Left lobe of liver (tissue), 2 donors: ENCODE data around the gene SIGLEC11. TPM values are rescaled to one million over a fixed set of nuclear protein-coding genes. Genes with fewer than 3 reads are reported as not detected.
"Not testable (repeated sequence)": the region's sequence is repeated elsewhere in the genome, so short reads cannot be mapped to it uniquely, and the experiment has no call there.

Experiments
- ATAC-seq: fragments of 200-7000 bp; cut with Tn5 transposase; one replicate; pipeline ENCODE4 v1.9.1; 2020; ENCODE audit warnings: mild to moderate bottlenecking, moderate library complexity
- DNase-seq: peaks from one replicate; pipeline ENCODE4 v3.0.0-alpha.2; 2020; ENCODE audit warnings: low spot score
- total RNA-seq: library from RNA; stranded (reverse); gene quantifications from one replicate; pipeline ENCODE4 v1.2.1, GENCODE V29; 2021
- donor health status: DM: no; HTN: no; CAD: no; lungs with moderate emphysema.
- donor health status: DM: no; HTN: yes; CAD: no.

SIGLEC11 gene
- total RNA-seq, 1 donor from 2014 or later: 1.3 TPM

DNA sequence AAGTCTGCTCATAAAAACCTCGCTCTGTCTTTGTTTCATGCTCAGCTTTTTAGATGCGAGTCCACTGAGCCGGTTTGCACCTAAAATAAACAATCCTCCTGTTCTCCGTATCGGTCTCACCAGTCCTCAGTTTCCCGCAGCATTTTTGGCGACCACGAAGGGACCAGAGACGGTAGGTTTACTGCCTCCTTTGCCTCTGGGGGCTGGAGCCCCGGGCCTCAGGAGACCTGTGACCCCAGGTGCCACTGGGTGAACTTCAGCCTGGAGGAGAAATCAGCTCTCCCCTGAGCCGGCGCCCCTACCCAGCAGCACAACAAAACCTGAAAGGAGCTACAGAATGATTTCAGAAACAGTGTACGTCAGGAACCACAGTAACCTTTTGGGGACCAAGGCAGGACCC lies 8.1 kb downstream of the SIGLEC11 start:
- DNase-seq: no peak
- no peak for ATAC-seq

DNA sequence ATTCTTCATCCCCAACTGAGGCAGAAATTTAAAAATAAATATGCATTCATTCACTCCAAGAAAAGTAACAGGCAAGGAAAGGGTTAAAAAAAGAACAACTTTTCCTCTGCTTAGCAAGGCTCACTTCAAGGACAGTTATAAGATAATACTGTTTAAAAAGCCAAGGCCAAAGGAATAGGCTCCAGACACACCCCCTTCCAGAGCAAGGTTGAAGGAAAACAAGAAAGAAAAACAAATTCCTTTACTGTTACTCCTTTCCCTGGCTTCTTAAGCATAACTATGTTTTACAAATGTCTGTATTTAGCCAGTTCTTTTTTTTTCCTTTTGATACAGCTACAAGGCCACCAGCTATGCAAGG lies 8.5 kb downstream of the SIGLEC11 start:
- DNase-seq (no peak), ATAC-seq (no peak)

DNA sequence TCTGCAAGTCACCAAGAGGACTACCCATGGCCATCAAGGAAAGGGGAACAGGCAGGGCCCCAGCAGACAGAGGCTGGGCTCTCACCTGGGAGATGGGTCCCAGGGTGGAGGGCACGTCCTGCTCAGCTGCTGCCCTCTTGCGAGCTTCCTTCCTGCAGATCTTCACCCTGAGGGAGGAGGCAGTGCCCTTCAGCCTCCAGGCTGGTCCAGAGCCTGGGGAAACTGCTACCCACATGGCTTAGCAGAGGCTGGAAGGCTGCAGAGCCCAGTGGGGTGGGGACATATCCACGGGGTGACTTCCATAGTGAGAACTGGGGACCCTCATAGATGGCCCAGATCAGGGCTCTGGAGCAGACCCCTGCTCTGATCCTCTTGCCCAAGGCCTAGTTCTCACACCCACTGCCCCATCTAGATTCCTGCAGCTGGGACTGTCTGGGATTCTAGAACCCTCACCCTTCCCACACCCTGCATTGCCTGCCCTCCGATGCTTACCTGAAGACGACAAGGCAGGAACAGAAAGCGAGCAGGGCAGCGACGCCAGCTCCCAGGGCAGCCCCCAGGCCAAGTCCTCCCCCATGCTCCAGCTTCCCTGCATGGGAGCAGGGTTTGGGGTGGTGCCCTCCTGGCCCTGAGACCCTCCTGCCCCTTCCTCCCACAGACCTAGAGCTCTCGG lies 9.0 kb downstream of the SIGLEC11 start:
- no peak for ATAC-seq
- DNase-seq: no peak

DNA sequence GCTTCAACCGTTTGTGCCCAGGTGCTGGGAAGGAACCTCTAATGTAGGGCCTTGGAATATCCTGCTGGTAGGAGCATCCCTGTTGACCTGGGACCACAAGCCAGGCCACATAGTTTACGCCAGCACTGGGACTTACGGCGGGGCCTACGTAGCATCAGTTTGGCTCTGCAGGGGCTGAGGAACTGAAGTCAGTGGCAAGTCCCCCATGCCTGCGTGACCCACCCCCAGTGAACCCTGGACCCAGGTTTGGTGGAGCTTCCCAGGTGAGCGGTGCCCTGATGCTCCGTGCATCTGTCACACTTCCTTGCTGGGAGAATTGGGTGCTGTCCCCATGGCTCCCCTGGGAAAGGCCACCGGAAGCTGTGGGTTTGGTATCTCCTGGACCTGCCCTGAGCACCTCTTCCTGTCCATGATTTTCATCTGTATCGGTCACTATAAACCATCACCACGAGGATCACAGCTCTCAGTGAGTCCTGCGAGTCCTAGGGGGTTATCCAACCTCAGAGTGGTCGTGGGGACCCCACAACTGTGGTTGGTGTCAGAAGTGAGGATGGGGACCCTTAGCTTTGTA lies 9.9 kb downstream of the SIGLEC11 start:
- ATAC-seq: no peak
- DNase-seq: no peak

DNA sequence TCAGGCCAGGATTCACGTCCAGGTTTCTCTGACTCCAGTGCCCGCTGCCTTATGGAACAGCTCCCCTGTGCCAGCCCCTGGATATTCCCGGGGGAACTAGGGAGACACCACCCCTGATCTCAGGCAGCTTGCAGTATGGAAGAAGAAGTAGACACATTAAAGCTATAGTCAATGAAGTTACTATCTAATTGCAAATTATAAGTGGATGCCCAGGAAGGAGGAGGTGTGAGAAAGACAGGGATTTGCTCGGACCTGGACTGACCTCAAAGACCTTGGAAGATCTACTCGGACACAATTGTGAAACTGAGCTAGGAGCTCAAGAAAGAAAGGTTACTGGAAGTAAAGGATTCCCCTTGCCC lies 10.4 kb downstream of the SIGLEC11 start:
- ATAC-seq (no peak), DNase-seq (no peak)

DNA sequence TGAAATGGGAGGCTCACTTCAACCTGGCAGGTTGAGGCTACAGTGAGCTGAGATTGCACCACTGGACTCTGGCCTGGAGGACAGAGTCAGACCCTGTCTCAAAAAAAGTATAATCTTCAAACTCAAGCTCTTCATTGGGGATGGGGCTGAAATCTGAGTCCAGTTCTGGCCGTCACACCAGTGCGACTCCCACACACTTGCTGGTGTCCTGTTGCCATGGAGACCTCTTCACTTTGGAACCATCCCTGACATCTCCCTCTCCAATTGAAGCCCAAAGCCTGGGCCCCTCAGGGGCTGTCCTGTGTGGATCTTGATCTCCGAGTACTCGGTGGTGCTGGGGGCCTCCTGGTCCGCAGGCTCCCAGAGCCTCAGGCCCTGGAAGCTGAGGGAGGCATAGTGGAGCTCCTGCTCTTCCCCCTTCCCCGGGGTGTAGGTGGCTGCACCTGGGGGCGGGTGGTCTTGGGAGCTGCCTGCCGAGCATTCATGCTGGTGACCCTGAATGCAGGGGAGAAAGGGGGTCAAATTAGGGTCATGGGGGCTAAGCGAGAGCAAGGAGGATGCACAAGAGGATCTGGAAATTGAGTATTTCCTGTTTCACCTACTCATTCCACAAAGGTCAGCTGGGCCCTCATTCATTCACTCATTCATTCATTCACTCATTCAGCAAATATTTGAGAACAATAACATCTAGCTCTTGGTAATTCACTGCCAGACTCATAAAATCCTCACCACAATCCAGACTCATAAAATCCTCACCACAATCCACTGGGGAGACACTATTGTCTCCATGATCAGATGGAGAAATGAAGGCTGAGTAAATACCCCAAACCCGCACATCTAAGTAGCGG lies 11.0 kb downstream of the SIGLEC11 start:
- DNase-seq (no peak), ATAC-seq (no peak)

DNA sequence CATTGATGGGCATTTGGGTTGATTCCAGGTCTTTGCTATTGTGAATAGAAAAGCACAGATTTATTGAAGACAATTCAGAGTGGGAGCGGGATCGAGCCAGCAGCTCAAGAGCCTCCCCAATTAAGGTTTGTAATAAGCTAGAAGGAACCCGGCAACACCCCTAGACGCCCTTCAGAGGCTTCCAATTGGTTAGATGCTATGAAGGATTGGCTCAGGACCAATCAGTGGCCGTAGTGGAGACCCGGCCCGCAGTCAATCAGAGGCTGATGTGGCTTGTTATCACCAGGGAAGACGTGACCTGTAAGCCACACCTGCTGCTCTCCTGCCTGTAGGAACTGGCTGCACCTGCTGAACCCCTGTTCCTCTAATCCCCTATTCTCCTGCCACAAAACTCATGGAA lies 14.6 kb downstream of the SIGLEC11 start:
- ATAC-seq (no peak), DNase-seq (no peak)

DNA sequence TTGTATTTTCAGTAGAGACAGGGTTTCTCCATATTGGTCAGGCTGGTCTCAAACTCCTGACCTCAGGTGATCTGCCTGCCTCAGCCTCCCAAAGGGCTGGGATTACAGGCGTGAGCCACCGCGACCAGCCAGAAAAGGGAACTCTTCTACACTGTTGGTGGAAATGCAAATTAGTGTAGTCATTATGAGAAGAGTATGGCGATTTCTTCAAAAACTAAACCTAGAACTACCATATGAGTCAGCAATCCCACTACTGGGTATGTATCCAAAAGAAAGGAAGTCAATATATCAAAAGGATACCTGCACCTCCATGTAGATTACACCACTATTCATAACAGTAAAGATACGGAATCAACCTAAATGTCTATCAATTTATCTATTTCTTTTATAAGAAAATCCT lies 16.4 kb downstream of the SIGLEC11 start:
- not testable (repeated sequence) for DNase-seq, ATAC-seq

DNA sequence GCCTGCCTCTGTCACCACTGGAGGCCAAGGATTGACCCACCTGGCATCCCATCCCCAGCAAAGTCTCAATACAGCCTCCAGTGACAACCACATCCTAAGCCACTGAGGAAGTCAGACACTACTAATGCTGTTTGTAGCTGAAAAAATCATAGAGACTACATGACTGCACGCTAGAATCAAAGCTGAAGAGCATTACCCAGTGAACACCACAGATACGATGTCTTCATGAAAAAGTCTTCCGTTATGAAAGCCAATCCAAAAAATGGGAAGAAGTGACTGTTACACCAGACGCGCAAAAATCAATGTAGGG lies 20.5 kb downstream of the SIGLEC11 start:
- ATAC-seq (no peak), DNase-seq (no peak)

DNA sequence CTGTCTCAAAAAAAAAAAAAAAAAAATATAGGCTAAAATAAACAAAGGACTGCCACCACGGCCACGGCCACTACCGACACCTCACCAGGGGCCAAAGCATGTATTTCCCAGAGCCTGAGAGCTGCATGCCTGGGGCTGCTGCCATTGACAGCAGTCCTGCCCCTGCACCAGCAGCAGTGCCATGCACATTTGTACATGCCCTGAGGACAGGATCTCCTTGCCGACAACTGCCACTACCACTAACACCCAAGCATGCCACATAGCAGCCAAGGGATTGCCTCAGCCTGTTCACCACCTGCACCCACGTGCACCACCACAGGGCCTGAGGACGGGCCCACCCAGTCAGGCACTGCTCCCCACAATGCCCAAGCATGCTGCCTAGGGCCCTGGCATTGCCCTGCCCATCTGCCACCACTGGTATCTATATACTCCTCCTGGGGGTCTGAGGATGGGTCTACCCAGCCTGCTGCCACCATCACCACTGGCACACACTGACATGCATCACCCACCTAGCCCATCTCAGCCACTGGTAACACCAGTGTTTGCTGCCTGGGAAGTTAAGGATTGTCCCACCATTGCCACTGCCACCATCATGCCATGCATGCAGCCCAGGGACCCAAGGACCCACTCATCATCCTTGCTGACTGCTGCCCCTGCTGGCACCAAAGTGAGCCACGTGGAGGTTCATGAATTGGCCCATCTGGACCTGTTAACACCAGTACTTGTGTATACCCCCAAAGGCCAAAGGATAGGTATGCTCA lies 21.1 kb downstream of the SIGLEC11 start:
- DNase-seq (no peak), ATAC-seq (no peak)

DNA sequence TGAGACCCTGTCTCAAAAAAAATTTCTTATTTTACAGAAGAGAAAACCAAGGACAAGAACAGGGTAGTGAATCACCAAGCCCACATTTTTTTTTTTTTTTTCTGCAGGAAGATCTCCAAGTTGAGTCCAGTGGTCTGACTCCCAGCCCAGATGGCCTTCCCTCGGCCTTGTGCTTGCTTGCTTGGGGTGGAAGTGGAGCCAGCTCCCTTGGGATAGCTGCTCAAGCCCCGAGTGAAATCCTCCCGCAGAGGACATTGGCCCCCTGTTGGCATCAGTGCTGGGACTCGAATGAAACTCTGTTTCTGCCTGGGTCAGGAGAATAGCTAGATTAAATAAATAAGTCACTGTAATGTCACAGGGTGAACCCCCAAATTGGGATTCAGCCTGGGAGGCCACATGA lies 22.3 kb downstream of the SIGLEC11 start:
- DNase-seq: no peak
- ATAC-seq: no peak

DNA sequence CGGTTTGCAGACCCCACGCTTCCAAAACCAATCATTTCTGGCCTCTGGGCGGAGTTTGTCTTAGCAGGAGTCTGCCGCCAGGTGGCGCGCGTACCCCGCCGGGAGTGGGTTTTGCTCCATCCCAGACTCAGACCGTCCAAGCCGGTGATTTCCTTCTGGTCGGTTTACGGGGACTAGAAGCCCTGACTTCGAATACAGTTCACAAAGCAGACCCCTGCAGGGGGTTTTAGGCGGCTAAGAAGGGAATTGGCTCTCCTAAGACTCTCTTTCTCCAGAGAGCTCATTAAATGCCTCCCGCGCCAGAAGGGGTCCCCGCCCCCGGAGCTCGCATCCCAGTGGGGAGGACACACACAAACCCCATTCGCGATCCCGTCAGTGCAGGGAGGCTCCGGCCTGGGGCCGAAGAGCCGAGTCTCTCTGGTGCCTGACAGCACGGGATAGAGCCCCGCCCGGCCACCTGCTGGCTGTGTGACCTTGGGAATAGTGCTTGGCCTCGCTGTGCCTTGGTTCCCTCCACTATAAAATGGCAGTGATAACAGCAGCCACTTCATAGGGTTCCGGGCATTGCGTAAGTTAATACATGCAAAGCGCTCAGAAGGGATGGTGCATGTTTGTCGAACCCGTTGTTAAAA lies 23.1 kb downstream of the SIGLEC11 start:
- DNase-seq (peak; percentile 78), ATAC-seq (peak; percentile 71)

DNA sequence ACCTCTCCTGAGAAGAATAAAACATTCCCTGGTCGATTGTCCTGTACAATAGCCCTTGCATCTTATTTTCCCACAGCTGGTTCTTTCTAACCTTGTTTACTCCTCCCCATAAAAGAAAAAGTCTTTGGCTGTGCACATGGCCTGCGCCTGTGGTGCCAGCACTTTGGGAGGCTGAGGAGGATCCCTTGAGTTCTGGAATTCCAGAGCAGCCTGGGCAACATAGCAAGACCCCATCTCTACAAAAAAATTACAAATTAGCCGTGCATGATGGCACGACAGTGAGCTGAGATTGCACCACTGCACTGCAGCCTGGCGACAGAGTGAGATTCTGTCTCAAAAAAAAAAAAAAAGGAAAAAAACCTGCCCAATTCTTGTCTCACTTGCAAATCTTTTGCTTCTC lies 24.4 kb downstream of the SIGLEC11 start:
- no peak for ATAC-seq
- DNase-seq: no peak

DNA sequence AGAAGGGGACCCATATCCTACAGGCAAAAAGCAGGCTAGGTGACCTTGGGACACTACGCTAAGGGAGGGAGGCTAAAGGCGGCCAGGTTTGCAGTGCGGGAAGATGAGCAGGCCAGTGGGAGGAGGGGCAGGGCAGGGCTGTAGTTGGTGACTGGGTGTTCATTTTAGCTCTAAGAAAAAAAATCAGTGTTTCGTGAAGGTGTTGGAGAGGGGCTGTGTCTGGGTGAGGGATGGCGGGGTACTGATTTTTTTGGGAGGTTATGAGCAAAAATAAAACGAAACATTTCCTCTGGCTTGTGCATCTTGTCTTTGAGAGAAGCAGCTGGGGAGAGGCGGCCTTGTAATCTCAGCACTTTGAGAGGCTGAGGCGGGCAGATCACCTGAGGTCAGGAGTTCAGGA lies 27.3 kb downstream of the SIGLEC11 start:
- ATAC-seq: peak; percentile 1
- no peak for DNase-seq

DNA sequence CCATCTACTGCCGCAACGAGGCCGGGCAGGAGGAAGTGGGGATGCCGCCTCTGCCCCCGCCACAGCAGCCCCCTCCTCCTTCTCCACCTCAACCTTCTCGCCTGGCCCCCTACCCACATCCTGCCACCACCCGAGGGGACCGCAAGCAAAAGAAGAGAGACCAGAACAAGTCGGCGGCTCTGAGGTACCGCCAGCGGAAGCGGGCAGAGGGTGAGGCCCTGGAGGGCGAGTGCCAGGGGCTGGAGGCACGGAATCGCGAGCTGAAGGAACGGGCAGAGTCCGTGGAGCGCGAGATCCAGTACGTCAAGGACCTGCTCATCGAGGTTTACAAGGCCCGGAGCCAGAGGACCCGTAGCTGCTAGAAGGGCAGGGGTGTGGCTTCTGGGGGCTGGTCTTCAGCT lies 28.2 kb downstream of the SIGLEC11 start:
- DNase-seq (no peak), ATAC-seq (no peak)

DNA sequence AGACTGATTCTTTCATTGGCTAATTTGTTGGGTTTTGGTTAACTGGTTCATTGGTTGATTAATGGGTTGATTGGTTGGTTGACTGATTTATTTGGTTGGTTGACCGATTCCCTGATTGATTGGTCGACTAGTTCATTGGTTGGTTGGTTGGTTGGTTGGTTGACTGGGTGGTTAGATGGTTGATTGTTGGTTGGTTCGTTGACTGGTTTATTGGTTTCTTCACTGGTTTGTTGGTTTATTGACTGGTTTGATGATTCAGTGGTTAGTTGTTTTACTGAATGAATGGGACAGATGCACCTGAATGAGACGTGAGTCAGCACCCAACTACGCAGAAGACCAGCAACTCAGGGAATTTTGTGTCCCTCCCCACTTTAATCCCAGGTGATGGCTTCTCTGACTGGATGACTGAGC lies 28.9 kb downstream of the SIGLEC11 start:
- no peak for ATAC-seq

DNA sequence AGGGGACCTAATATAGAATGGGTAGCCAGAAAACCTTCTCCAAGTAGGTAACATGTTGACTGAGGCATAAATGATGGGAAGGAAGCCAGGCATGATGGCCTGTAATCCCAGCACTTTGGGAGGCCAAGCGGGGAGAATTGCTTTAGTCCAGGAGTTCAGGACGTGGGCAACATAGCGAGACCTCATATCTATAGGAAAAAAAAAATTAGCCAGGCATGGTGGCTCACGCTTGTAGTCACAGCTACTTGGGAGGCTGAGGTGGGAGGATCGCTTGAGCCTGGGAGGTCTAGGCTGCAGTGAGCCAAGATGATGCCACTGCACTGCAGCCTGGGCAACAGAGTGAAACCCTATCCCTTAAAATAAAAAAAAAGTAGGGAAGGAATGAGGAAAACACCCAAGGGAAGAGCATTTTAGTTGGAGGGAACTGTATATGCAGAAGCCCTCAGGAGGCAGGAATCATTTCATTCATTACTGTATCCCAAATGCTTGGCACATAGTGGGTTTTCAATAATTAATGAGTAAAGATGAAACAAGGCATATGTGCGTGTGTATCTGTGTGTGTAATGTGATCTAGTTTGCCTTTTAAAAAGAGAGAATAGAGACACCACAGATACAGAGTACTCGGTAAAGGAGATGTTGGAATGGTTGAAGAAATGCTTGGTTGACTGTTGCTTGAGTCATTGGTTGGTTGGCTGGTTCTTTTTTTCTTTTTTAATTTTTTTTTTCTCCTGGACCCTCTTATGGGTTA lies 29.5 kb downstream of the SIGLEC11 start:
- no peak for ATAC-seq
- DNase-seq: no peak

More for the DNA sequence above, 28.9 kb downstream of the SIGLEC11 start:
- no peak for DNase-seq

DNA sequence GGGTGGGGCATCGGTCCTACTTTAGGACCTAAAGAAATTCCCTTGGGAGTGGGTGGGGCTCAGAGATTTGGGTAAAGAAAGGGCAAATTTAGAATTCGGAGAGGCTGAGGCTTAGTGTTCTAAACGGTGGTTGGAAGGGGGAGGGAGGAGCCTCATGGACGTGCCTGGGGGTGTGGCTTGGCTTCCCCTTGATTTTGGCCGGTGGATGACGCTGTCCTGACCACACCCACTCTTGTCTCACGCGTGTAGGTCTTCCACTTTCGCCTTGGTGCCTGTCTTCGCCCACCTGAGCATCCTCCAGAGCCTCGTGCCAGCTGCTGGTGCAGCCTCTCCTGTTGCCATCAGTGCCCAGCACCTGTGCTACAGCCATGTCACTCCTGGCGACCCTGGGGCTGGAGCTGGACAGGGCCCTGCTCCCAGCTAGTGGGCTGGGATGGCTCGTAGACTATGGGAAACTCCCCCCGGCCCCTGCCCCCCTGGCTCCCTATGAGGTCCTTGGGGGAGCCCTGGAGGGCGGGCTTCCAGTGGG lies 30.4 kb downstream of the SIGLEC11 start:
- peak; percentile 6 for ATAC-seq
- no peak for DNase-seq

DNA sequence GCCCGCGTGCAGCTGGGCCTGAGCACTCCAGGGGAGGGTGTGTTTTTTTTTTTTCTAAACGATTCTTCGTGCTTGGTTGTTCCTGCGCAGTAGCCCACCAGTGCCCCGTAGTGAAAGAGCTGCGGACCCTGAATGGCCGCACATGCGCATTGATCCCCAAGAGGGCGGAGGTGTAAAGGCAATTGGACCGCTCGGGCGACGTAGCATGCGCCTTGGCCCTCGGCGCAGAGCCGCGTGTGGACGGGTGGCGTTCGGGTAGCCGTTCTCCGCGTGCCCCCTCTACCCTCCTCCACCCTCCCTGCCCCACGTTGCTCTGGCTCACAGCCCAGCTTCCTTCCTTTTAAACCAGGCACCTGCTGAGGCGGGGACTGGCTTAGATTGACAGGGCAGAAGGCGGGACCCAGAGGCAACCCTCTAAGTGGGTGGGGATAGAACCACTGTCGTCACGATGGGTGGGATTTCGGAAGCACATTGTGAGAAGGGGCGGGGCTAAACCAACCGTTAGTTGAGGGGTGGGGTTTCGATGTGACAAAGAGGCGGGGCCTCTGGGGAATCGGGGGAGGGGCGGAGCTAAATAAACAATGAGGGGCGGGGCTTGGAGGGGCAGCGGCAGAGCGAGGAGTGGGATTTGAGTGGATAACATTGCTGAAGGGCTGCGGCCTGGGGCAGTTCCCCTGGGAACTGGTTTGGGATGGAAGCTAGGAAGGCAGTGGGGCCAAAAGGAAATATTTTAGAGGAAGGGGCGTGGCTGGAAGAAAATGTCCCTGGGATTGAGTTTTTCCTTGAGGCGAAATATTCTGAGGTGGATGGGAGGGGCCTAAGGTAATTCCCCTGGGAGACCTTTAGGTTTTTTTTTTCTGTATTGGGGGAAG lies 31.1 kb downstream of the SIGLEC11 start:
- DNase-seq (peak; percentile 95), ATAC-seq (peak; percentile 74)
